Mesodermal cell (in vitro differentiated cells): ENCODE data around the gene ZDHHC3.

Experiments
- H3K27ac ChIP-seq: 2 replicates; pipeline ENCODE4 v1.7.0; 2013; ENCODE audit warnings: mild to moderate bottlenecking, low read depth, low read length, moderate library complexity; ENCODE audit not compliant: severe bottlenecking
- H3K36me3 ChIP-seq: 2 replicates; pipeline ENCODE4 v1.7.1; 2013; ENCODE audit warnings: mild to moderate bottlenecking, low read length, moderate library complexity; ENCODE audit not compliant: control insufficient read depth, insufficient read depth
- H3K4me1 ChIP-seq: one replicate; pipeline ENCODE4 v1.7.1; 2013; ENCODE audit warnings: mild to moderate bottlenecking, low read length; ENCODE audit not compliant: insufficient read depth, control insufficient read depth, poor library complexity, severe bottlenecking
- H3K4me3 ChIP-seq: 2 replicates; pipeline ENCODE4 v1.7.0; 2013; ENCODE audit warnings: low read length, control low read depth, mild to moderate bottlenecking; ENCODE audit not compliant: insufficient read depth, poor library complexity, severe bottlenecking; ENCODE audit errors: extremely low read depth
- H3K9me3 ChIP-seq: 2 replicates; pipeline ENCODE4 v1.7.1; 2013; ENCODE audit warnings: mild to moderate bottlenecking, low read length, moderate library complexity; ENCODE audit not compliant: control insufficient read depth
- WGBS, 2 experiments: methylation state at CpG; one replicate each; pipeline ENCODE4 v1.1.5; 2013; ENCODE audit warnings: missing lambda C conversion rate in 2 of 2; ENCODE audit not compliant: insufficient coverage in 2 of 2; 5-methylcytosine and 5-hydroxymethylcytosine counted together

Gene ZDHHC3

DNA sequence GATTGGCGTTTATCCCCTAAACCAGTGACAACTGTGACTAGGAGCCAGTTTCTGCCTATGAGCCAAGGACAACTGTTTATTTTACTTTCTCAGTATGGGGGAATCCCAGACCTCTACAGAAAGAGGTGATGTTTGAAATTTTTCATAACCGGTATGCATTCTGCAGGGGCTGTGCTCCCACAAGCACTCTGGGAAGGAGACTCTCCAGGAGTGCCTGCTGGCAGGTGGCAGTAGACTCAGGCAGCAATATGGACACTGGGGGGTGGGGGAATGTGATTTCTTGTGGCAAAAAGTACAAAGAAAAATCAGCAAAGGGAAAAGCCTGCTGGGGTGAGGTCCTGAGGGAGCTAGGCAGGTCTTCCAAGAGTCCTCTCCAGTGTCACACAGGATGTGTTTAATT, 95.7 kb downstream of the ZDHHC3 start:
- Histone ChIP-seq H3K4me3 (no peak overlapping the region), H3K9me3 (peaks cover 4% of the 10 kb centered on the region), H3K4me1 (peaks cover 26% of the 10 kb centered on the region), H3K36me3 (no peaks in the 10 kb centered on the region), H3K27ac (no peak overlapping the region)
- 87 to 100% methylated on average over 1 to 2 of the region's 2 CpGs for WGBS, 2 experiments

DNA sequence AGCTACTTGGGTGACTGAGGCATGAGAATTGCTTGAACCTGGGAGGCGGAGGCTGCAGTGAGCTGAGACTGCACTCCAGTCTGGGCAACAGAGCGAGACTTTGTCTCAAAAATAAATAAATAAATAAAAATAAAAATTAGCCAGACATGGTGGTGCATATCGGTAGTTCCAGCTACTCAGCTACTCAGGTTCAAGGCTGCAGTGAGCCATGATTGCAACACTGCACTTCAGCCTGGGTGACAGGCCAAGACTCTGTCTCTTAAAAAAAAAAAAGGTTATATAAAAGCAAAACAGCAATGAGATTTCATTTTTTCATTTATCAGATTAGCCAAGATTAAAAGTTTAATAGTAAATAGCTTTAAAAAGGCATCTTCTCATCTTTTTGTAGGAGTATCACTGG, 98.6 kb downstream of the ZDHHC3 start:
- peaks cover 6% of the 10 kb centered on the region for H3K4me1 ChIP-seq
- no peaks in the 10 kb centered on the region for H3K36me3 ChIP-seq
- H3K27ac ChIP-seq: no peak overlapping the region
- H3K4me3 ChIP-seq: no peak overlapping the region
- H3K9me3 ChIP-seq: no peaks in the 10 kb centered on the region
- 86 to 90% methylated on average over 1 to 2 of the region's 3 CpGs for WGBS, 2 experiments

DNA sequence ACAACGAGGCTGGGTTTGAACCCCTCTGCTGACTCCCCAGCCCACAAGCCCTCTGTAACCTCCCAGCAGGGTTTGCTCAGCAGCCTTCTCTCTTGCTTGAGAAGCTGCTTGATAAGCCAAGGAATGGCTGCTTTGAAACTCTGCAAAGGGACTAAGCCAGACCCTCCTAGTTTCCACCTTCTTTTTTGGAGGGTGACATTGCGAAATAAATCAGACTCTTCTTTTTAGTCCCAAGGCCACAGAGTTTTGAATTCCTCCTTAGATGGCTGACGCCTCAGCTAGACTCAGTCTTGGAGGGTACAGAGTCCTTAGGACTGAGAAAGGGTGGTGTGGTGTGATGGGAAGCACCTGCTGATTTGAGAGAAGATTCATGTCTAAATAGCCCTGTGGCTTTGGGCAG, 100.4 kb downstream of the ZDHHC3 start:
- H3K36me3 ChIP-seq: no peaks in the 10 kb centered on the region
- peaks cover 6% of the 10 kb centered on the region for H3K4me1 ChIP-seq
- H3K27ac ChIP-seq: no peak overlapping the region
- no peak overlapping the region for H3K4me3 ChIP-seq
- 97 to 100% methylated on average over 2 to 3 of the region's 3 CpGs for WGBS, 2 experiments
- no peaks in the 10 kb centered on the region for H3K9me3 ChIP-seq
